RWPE2 (cell line): ENCODE results near the gene DES.

Experiments
- ATAC-seq: fragments of 200-7000 bp; cut with Tn5 transposase; 3 replicates; pipeline ENCODE4 v1.9.1; 2021; ENCODE audit warnings: low read depth
- DNase-seq: peaks from one replicate; pipeline ENCODE4 v3.0.0-alpha.2; 2020; ENCODE audit warnings: low spot score
- H3K27ac ChIP-seq: fragments of 450-650 bp; 2 replicates; pipeline ENCODE4 v1.5.1; 2017; ENCODE audit warnings: mild to moderate bottlenecking; ENCODE audit not compliant: poor library complexity, severe bottlenecking
- H3K27me3 ChIP-seq: fragments of 250-450 bp; sonication (Bioruptor Pico); 2 replicates; pipeline ENCODE4 v1.5.1; 2021; ENCODE audit warnings: mild to moderate bottlenecking, moderate library complexity; ENCODE audit not compliant: insufficient read depth, poor library complexity, severe bottlenecking
- H3K36me3 ChIP-seq: fragments of 250-450 bp; sonication (Bioruptor Pico); 2 replicates; pipeline ENCODE4 v1.5.1; 2020; ENCODE audit warnings: low read depth, mild to moderate bottlenecking, moderate library complexity
- H3K4me1 ChIP-seq: fragments of 250-450 bp; sonication (Bioruptor Pico); 2 replicates; pipeline ENCODE4 v1.5.1; 2021; ENCODE audit warnings: mild to moderate bottlenecking, moderate library complexity; ENCODE audit not compliant: insufficient read depth, poor library complexity, severe bottlenecking
- H3K4me3 ChIP-seq: fragments of 250-450 bp; sonication (Bioruptor Pico); 2 replicates; pipeline ENCODE4 v1.5.1; 2021; ENCODE audit warnings: mild to moderate bottlenecking, moderate library complexity; ENCODE audit not compliant: severe bottlenecking
- H3K9me3 ChIP-seq: fragments of 250-450 bp; sonication (Bioruptor Pico); 2 replicates; pipeline ENCODE4 v1.5.1; 2021; ENCODE audit warnings: mild to moderate bottlenecking, moderate library complexity; ENCODE audit not compliant: severe bottlenecking
- CTCF ChIP-seq: fragments of 450-650 bp; IDR thresholded peaks from one replicate; pipeline ENCODE4 v1.5.1; 2017; ENCODE audit warnings: mild to moderate bottlenecking, moderate library complexity; ENCODE audit not compliant: poor library complexity, severe bottlenecking

The DES gene

GRCh38 chr2:219446689-219447088 is 28.5 kb downstream of the DES start:
- Histone ChIP-seq H3K4me1 (no peaks in the 10 kb centered on the region), H3K4me3 (no peak overlapping the region), H3K27ac (no peak overlapping the region), H3K36me3 (peaks cover 10% of the 10 kb centered on the region), H3K27me3 (no peaks in the 10 kb centered on the region), H3K9me3 (no peaks in the 10 kb centered on the region)
- TF ChIP-seq CTCF: no peak
- no peak for DNase-seq
- no peak for ATAC-seq

GRCh38 chr2:219447242-219448098 is 29.3 kb downstream of the DES start:
- Histone ChIP-seq H3K27me3 (no peaks in the 10 kb centered on the region), H3K9me3 (no peaks in the 10 kb centered on the region), H3K27ac (no peak overlapping the region), H3K4me1 (peaks cover 5% of the 10 kb centered on the region), H3K36me3 (peaks cover 10% of the 10 kb centered on the region), H3K4me3 (no peak overlapping the region)
- DNase-seq (peak; percentile 41), ATAC-seq (no peak)
- no peak for TF ChIP-seq CTCF

GRCh38 chr2:219448099-219448775 is 30.1 kb downstream of the DES start:
- no peak overlapping the region for H3K4me3 ChIP-seq
- no peak for ATAC-seq
- H3K27me3 ChIP-seq: no peaks in the 10 kb centered on the region
- H3K36me3 ChIP-seq: peaks cover 7% of the 10 kb centered on the region
- H3K27ac ChIP-seq: no peak overlapping the region
- no peak for TF ChIP-seq CTCF
- DNase-seq: peak; percentile 56
- H3K4me1 ChIP-seq: peaks cover 11% of the 10 kb centered on the region
- H3K9me3 ChIP-seq: no peaks in the 10 kb centered on the region

- H3K4me1 ChIP-seq: peaks cover 17% of the 10 kb centered on the region
- H3K4me3 ChIP-seq: no peak overlapping the region
Observed at GRCh38 chr2:219448776-219449341, 30.7 kb downstream of the DES start.

More at GRCh38 chr2:219448776-219449341, 30.7 kb downstream of the DES start:
- peak; percentile 55 for DNase-seq
- Histone ChIP-seq H3K27ac (no peak overlapping the region), H3K27me3 (no peaks in the 10 kb centered on the region), H3K9me3 (no peaks in the 10 kb centered on the region), H3K36me3 (peaks cover 4% of the 10 kb centered on the region)
- ATAC-seq: no peak
- TF ChIP-seq CTCF: no peak
